NCI-H2107 (cell line): ENCODE measurements around the gene ZBTB17.
"Not testable (repeated sequence)": the region's sequence is repeated elsewhere in the genome, so short reads cannot be mapped to it uniquely, and the experiment has no call there.

Experiments used
- DNase-seq: peaks from one replicate; lab custom pipeline; 2025; lab: John Stamatoyannopoulos, UW

Gene ZBTB17

GRCh38 chr1:15975805-15976680 is at the start of gene ZBTB17:
Gene ZBTB17 (minus strand): TSS chr1:15976101. CDS start chr1:15948495, 27,606 bp downstream.
- peak; percentile 88 for DNase-seq

- no peak for DNase-seq
These were observed 47.3 kb upstream of the ZBTB17 start for GRCh38 chr1:16023050-16023653.

GRCh38 chr1:16022393-16022792 is 46.5 kb upstream of the ZBTB17 start:
- no peak for DNase-seq

DNA sequence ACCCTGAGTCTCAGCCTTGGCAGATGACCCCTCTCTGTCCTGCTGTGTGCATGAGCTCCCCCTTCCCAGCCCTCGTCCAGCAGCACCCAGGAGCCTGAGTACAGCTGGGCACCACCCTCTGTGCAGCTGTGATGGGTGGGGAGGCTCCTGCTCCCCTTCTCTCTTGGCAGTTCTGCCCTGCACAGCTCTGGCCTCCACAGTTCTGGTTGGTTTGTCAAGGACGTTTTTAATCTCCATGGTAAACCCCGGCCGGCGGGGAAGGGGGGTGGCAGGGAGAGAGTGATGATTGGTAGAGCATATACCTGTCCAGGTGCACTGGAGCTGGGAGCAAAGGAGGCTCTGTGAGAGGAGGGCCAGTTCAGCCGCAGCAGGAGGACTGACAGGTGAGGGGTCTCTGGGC is 45.8 kb upstream of the ZBTB17 start, which contains the start of gene CLCNKA:
Gene CLCNKA, plus strand, starts transcription at position 356 of the 400 bp plus-strand sequence. CDS start 584 bp downstream, outside the sequence.
- DNase-seq: peak; percentile 41

GRCh38 chr1:16020878-16021277 is 45.0 kb upstream of the ZBTB17 start:
- DNase-seq: not testable (repeated sequence)

- no peak for DNase-seq
These were observed 44.4 kb upstream of the ZBTB17 start for GRCh38 chr1:16020325-16020724.

GRCh38 chr1:16019644-16020277 is 43.9 kb upstream of the ZBTB17 start:
- no peak for DNase-seq

- DNase-seq: no peak
These were observed 43.1 kb upstream of the ZBTB17 start for GRCh38 chr1:16018749-16019643.

GRCh38 chr1:16018308-16018707 is 42.4 kb upstream of the ZBTB17 start:
- no peak for DNase-seq

GRCh38 chr1:16017461-16018303 is 41.8 kb upstream of the ZBTB17 start, which contains the start of gene HSPB7:
Gene HSPB7 (minus strand): TSS chr1:16018043. CDS start chr1:16017963, 80 bp downstream.
- DNase-seq: no peak

- DNase-seq: no peak
These were observed 41.2 kb upstream of the ZBTB17 start for GRCh38 chr1:16017076-16017460.

GRCh38 chr1:16015960-16016901 is 40.3 kb upstream of the ZBTB17 start:
- no peak for DNase-seq

DNA sequence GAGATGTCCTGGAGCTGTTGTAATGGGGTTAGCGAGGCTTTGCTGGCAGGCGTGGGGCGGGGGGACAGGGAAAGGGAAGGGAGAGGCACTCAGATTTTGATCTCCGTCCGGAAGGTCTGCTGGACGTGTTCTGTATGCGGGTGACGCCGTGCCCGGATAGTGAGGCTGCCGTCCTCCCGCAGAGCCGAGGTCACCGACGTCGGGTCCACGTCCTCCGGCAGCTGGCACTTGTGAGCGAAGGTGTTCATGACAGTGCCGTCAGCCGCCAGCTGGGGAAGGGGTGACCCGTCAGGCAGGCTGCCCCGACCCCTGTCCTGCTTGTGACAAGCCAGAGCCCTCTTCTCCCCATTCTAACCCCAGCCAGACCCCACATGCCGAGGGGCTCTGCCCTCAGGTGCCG is 39.6 kb upstream of the ZBTB17 start:
- no peak for DNase-seq

DNA sequence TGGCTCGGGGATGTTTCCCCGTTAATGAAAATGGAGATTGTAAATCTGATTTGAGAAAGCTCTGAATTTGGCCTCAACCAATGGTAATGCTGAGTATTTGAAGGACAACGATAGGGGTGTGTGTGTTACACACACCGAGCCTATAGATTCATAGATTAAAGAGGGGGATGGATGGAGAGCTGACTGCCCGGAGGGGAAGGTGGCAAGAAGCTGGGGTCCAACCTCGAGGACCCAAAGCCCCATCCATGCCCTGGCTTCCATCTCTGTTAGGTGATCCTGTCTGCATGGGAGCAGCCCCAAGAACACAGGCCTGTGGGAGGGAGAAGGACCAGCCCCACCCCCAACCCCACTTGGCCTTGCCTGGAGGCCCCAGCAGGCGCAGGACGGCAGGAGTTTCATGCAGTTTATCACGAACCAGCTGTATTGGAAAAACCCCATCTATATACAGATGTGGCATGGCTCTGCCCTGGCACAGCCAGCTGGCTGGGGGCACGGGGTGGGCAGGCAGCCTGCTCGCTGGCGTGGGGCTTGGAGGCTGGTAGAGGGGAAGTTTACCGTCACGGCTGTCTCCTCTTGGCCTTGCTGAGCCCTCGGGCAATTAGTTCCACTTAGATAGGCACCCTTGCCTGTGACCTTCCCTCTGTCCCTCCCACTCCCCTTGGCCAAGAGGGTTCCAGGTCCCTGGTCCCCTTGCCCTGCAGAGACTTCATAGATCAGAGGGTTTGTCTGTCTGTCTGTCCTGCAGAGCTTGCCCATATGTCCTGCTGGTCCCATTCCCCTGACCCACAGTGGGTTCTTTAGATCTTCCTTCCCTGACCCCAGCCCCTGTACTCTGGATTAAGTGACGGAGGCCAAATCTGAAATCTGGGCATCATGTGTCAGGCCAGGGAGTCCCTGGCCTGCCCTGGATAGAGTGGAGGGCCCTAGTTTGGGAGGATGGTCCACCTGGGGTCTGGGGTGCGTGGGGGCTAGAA is 38.9 kb upstream of the ZBTB17 start:
- DNase-seq: no peak

GRCh38 chr1:16013908-16014258 is 38.0 kb upstream of the ZBTB17 start:
- no peak for DNase-seq

DNA sequence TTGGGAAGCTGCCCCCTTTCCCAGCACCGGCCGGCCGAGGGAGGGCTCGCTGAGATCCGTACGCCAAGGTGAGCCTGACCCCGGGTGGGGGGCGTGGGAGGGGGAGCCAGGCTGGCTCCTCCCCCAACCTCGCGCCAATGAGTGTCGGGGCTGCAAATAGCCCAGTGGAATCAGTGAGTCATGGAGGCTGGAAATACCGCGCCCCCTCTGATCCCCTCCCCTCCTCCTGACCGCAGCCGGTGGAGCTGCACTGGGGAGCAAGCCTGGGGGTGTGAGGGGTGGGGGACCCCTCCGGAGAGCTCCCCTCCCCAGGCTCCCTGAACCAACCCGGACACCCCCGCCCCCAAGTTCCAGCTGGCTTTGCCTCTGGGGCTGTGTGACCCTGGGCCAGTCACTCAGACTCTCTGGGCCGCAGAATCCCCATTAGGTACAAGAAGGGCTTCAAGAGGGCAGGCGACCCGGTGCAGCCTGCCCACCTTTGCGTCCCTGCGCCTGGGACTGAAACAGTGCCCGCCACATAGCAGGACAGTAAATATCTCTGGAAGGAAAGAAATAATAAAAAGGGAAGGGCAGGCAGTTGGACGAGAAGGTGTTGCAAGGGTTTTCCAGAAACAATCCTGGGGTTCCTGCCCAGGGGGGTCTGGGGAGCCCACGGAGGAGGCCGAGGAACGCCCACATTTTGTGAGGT is 37.5 kb upstream of the ZBTB17 start:
- no peak for DNase-seq

- DNase-seq: no peak
These were observed 36.8 kb upstream of the ZBTB17 start for GRCh38 chr1:16012590-16013219.
